ENCODE measurements around the gene IMMP2L.
"Not testable (repeated sequence)": the region's sequence is repeated elsewhere in the genome, so short reads cannot be mapped to it uniquely, and the experiment has no call there.

IMMP2L gene

GRCh38 chr7:111324776-111325175, 237.5 kb downstream of the IMMP2L start:
- no peak for DNase-seq

DNA sequence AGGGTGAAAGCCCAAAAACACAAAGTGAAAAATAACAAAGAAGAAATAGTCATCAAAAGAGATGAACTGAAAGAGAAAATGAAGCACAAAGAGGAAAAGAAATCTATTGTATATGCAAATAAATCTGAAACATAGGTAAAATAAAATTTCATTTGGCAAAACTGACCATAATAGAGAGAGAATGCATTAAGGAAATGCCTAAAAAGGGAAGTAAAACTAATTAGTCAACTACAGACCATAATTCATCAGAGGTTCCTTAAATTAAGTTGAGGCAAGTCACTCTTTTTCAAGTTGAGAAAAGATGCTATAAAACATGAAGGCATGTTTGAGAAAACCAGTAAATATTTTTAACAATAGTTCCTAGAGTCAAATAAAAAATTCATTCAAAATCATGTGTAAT, 238.1 kb downstream of the IMMP2L start:
- no peak for DNase-seq

- not testable (repeated sequence) for DNase-seq
Measured at GRCh38 chr7:111323670-111324069, 238.6 kb downstream of the IMMP2L start.

DNA sequence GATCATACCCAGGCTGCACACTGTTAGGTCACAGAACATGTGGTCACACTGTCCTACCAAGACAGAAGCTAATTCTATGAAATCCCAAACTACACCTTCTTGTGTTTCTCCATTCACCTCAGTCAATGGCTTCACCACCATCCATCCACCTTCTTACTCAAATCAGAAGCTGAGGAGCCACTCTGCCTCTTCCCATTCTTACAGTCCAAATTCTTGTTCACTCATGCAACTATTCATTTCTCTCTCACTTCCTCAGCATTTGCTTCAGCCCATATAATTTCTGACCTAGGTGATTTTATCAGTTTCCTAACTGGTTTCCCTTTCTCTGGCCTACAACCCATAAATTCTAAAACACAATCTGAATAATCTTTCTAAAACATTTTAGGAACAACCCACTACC, 242.2 kb downstream of the IMMP2L start:
- no peak for DNase-seq

DNA sequence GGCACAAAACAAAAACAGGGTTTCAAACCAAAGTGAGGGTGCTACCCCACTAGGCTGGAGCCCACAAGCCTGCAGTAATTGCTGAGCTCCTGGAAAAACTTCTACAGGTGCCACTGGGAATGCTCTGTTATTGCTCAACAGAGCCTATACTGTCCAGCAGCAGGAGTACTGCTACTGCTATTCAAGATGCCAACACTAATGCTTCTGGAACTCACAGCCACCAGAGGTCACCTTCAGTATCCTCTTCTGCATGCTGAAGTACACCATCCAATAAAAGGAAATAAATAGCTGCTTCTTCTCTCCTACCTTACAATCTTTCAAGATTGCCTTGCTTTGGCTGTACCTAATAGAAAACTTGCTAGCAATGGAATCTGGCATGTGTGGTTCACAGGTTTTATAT, 249.3 kb downstream of the IMMP2L start:
- DNase-seq, result no peak

GRCh38 chr7:111308691-111309090, 253.6 kb downstream of the IMMP2L start:
- no peak for DNase-seq

DNA sequence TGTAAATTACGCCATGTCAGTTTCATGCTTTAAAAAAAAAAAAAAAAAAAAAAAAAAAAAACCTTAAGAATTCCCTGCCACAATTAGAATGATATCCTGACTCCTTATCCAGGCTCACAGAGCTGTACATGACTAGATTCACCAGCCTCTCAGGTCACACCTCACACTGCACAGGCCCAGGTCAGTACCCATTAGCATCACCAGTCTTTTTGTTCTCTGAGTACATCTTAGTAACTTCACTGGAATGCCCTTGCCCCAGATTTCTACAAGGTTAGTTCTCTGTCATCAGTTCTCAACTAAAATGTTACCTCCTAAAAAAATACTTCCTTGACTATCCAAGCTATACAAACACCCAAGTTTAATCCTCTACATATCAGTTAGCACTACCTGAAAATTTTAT, 260.4 kb downstream of the IMMP2L start:
- DNase-seq, result no peak

- no peak for DNase-seq
Measured at GRCh38 chr7:111294494-111294893, 267.8 kb downstream of the IMMP2L start.

DNA sequence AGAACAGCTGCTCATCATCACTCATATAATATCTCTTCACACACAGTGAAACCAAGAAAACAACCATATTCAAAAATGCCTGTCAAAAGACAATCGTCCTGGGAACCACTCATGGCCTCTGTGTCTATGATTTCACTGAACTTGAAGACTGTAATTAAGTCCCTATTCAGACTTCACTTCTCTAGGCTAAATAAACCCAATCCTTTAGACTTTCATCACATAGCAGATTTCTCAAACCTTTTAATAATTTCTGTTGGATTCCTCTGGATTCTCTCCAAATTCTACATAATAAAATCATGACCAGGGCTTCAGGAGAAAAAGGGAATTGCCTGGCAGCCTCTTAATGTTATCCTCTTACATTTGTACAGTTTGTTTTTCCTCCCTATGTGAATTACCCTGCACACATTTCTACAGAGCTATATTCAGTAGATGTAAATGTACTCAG, 270.2 kb downstream of the IMMP2L start:
- DNase-seq, result no peak

GRCh38 chr7:111290982-111291381, 271.3 kb downstream of the IMMP2L start:
- DNase-seq, result no peak

GRCh38 chr7:111290419-111290818, 271.9 kb downstream of the IMMP2L start:
- no peak for DNase-seq

DNA sequence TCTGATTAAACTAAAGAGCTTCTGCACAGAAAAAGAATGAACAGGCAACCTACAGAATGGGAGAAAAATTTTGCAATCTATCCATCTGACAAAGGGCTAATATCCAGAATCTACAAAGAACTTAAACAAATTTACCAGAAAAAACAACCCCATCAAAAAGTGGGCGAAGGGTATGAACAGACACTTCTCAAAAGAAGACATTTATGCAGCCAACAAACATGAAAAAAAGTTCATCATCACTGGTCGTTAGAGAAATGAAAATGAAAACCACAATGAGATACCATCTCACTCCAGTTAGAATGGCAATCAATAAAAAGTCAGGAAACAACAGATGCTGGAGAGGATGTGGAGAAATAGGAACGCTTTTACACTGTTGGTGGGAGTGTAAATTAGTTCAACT, 273.9 kb downstream of the IMMP2L start:
- not testable (repeated sequence) for DNase-seq

DNA sequence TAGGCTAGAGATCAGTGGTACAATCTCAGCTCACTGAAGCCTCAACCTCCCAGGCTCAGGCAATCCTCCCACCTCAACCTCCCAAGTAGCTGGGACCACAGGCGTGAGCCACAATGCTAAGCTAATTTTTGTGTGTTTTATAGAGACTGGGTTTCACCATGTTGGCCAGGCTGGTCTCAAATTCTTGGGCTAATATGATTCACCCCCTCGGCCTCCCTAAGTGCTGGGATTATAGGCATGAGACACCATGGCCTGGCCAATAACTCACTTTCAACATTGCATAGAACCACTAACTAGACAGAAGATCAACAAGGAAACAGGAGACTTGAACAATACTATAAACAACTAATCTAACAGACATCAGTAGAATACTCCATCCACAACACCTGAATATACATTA, 279.7 kb downstream of the IMMP2L start:
- no peak for DNase-seq

DNA sequence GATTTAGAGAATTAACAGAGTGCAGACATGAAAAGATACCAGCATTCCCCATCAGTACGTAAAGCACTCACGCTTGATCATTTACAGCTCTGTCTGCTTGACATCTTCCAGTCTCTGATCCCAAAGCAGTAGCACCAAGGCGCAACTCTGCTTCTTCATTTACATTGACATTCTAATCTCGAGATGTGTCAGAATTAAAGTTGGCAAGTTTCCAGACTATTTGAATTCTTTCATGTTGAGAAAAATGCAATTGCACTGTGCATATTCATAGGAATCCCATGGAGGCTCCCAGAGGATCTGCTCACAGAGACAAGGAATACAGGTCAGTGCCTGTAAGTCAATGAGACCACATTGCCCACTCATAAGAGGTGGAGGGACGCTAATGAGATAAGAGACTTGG, 287.4 kb downstream of the IMMP2L start:
- DNase-seq, result no peak

DNA sequence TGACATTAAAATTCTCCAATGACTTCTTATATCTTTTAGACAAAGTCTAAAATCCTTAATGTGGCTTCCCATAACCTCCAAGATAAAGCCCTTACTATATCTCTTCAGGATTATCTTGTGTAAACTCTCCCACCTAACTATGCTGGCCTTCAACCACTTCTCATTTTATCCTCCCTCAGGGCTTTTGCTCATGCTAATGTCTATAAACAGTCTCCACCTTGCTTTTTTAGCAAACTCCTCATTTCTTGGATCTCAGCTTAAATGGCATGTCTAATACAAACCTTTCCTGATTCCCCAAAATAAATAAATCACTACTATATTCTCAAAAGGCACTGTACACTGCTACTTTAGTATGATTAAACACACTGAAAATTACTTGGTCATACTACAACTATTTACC, 290.2 kb downstream of the IMMP2L start:
- no peak for DNase-seq

DNA sequence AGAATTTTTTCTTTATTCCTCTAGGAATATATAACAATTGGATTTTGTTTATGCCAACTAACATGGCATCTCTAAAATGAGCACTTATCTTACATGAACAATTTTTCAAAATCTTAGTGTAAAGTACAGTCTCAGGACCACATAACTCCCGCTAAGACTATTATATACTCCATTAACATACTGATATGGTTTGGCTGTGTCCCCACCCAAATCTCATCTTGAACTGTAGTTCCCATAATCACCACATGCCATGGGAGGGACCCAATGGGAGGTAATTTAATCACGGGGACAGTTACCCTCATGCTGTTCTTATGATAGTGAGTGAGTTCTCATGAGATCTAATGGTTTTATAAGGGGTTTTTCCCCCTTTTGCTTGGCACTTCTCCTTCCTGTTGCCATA, 291.5 kb downstream of the IMMP2L start:
- not testable (repeated sequence) for DNase-seq

- DNase-seq, result no peak
Measured at GRCh38 chr7:111268941-111269340, 293.4 kb downstream of the IMMP2L start.

GRCh38 chr7:111266613-111267012, 295.7 kb downstream of the IMMP2L start:
- DNase-seq, result no peak

- DNase-seq, result no peak
Measured at GRCh38 chr7:111265394-111265793, 296.9 kb downstream of the IMMP2L start.

GRCh38 chr7:111264981-111265380, 297.3 kb downstream of the IMMP2L start:
- no peak for DNase-seq

DNA sequence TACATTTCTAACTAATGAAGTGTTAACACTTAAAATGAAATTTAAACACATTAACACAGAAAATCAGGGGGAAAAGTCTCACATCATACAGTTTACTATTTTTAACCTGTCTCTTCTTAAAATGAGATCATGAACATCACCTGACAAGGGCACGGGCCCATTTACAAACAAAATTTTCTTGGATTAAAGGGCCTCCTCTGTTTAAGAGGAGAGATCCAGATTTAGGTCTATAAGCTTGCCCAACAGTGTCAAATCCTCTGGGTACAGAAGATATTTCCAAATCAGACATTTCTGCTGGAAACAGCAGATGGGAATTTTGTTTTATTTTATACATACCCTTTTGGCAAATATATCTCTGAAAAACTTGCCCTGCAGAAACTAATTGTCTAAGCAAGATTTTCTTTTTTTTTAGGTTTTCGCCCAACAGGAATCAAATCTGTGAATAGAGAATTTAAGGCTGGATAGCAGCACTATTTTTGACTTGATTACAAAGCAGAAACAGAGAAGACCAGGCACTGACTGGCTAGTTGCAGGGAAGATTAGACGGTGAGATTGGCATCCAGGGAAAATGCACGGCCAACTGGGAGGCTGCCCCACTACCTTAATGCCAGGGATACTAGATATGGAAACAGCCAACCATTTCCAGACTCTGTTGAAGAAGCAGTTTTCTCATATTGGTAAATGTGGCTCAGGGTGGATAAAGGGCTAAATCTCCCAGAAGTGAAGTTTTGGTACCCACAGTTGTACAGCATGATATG, 298.0 kb downstream of the IMMP2L start:
- DNase-seq, result no peak

DNA sequence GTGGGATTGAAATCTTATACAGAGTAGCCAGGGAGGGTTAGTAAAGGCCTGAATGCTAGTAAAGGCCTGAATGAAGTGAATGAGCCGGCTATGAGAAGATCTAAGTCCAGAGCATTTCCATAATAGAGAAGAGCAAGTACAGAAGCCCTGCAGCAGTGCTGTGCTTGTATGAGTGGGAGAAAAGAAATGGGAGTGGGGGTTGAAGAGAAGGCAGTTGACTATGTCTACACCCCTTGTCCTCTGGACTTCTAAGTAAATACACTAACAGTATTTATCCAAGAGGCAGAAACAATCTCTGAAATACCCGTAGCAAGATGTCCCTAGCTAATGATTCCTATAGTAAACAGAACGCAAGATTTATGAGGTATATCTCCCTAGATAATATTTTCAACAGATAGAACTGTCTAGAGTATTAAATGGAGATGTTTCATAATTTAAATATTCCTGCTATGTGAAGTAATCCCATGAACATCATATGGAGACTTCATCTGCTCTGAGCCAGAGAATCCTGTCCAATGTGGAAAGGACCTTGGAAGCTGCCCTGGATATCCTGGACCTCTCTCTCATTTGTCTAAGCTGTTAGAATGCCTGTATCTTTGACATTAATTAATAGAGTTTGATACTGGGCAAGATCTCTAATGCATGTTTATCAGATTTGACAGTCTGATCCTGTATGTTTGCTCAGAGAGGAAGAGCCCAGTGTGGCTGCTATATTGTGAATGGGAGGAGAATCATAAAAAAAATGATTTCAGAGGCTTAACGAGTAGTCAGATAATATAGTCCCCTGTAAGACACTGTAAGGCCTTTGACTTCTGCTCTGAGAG, 299.8 kb downstream of the IMMP2L start:
- DNase-seq, result no peak

- DNase-seq, result no peak
Measured at GRCh38 chr7:111261496-111261895, 300.8 kb downstream of the IMMP2L start.

DNA sequence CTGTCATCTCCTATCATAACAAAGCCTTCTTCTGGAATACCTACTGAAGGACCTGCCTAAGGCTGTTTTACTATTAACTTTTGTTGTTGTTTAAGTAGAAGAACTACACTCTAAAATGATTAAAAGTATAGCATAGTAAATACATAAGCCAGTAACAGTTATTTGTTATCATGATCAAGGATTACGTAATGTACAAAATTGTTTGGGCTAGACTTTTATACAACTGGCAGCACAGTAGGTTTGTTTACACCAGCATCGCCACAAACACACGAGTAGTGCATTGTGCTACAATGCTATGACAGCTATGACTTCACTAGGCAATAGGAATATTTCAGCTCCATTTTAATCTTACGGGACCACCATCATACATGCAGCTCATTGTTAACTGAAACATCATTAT, 302.3 kb downstream of the IMMP2L start:
- no peak for DNase-seq
